Chondrocyte (in vitro differentiated cells): ENCODE measurements around the gene KCNT1. TPM values are rescaled to one million over a fixed set of nuclear protein-coding genes. Genes with fewer than 3 reads are reported as not detected.

Experiments used
- DNase-seq: peaks from one replicate; pipeline ENCODE4 v3.0.0; 2021; ENCODE audit warnings: mixed read lengths, low spot score
- H3K27ac Mint-ChIP-seq: one replicate; pipeline ENCODE4 v1.8.0; 2021; ENCODE audit warnings: mild to moderate bottlenecking, moderate library complexity, mixed read lengths; ENCODE audit not compliant: unreplicated experiment
- H3K27me3 Mint-ChIP-seq: 2 replicates; pipeline ENCODE4 v1.8.0; 2021; ENCODE audit warnings: low read depth, mixed read lengths
- H3K36me3 Mint-ChIP-seq: 2 replicates; pipeline ENCODE4 v1.8.0; 2021; ENCODE audit warnings: low read depth, mixed read lengths
- H3K4me1 Mint-ChIP-seq: 2 replicates; pipeline ENCODE4 v1.8.0; 2021; ENCODE audit warnings: low read depth, mild to moderate bottlenecking, mixed read lengths
- H3K4me3 Mint-ChIP-seq: one replicate; pipeline ENCODE4 v1.8.0; 2021; ENCODE audit warnings: mild to moderate bottlenecking, moderate library complexity, mixed read lengths; ENCODE audit not compliant: unreplicated experiment
- H3K9me3 Mint-ChIP-seq: 2 replicates; pipeline ENCODE4 v1.8.0; 2021; ENCODE audit warnings: low read depth, mixed read lengths
- total RNA-seq: library from RNA; stranded (reverse); gene quantifications from 3 replicates; pipeline ENCODE4 v1.2.1, GENCODE V29; 2021
- TF ChIP-seq, protein P1 (sequence below): fragments of 200-600 bp; sonication (generic); IDR thresholded peaks from 2 replicates; pipeline ENCODE4 v1.5.0; 2021; ENCODE audit warnings: antibody characterized with exemption, mild to moderate bottlenecking, moderate library complexity

Gene KCNT1
- total RNA-seq, 1 donor from 2014 or later: not detected

GRCh38 chr9:135743546-135744332 lies 41.8 kb downstream of the KCNT1 start:
- Mint-ChIP-seq H3K9me3 (no peaks in the 10 kb centered on the region), H3K4me1 (no peaks in the 10 kb centered on the region), H3K27me3 (peaks cover 3% of the 10 kb centered on the region), H3K27ac (no peak overlapping the region), H3K4me3 (no peak overlapping the region), H3K36me3 (peaks cover 1% of the 10 kb centered on the region)
- TF ChIP-seq, protein P1, sequence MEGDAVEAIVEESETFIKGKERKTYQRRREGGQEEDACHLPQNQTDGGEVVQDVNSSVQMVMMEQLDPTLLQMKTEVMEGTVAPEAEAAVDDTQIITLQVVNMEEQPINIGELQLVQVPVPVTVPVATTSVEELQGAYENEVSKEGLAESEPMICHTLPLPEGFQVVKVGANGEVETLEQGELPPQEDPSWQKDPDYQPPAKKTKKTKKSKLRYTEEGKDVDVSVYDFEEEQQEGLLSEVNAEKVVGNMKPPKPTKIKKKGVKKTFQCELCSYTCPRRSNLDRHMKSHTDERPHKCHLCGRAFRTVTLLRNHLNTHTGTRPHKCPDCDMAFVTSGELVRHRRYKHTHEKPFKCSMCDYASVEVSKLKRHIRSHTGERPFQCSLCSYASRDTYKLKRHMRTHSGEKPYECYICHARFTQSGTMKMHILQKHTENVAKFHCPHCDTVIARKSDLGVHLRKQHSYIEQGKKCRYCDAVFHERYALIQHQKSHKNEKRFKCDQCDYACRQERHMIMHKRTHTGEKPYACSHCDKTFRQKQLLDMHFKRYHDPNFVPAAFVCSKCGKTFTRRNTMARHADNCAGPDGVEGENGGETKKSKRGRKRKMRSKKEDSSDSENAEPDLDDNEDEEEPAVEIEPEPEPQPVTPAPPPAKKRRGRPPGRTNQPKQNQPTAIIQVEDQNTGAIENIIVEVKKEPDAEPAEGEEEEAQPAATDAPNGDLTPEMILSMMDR: no peak
- no peak for DNase-seq

DNA sequence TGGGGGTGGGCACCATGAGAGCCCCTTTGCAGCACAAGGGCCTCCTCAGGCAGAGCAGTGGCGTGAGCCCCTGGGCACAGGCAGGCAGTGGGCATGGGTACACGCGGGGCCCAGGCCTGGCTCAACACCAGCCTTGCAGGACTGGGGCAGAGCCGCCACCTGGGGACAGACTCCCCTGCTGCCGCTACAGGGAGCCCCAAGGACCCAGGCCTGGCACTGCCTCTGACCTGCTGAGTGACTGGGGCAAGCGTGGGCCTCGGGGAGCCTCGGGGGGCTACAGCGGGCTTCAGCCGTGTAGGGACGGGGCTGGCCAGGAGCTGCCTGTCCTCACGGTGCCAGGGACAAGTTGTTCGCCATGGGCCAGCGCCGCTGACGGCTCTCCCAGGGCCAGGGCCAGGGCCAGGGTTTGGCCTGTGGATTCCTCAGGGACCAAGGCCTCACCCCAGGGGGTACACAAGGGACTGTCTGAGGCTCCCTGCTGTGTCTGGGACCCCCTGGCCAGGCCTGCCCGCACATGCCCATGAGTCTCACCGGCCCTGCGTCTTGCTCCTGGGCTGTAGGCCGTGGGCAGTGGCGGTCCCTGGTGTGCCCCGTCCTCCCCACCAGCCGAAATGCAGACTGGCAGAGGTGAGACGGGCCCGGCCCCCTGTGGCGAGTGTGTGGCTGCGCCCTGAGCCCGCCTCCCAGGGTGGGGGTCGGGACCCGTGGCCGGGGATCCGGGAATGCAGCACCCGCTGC lies 42.5 kb downstream of the KCNT1 start:
- H3K27ac Mint-ChIP-seq: no peak overlapping the region
- no peaks in the 10 kb centered on the region for H3K4me1 Mint-ChIP-seq
- no peak for DNase-seq
- H3K9me3 Mint-ChIP-seq: no peaks in the 10 kb centered on the region
- H3K36me3 Mint-ChIP-seq: peaks cover 1% of the 10 kb centered on the region
- no peak overlapping the region for H3K4me3 Mint-ChIP-seq
- TF ChIP-seq, protein P1: no peak
- H3K27me3 Mint-ChIP-seq: peaks cover 2% of the 10 kb centered on the region

DNA sequence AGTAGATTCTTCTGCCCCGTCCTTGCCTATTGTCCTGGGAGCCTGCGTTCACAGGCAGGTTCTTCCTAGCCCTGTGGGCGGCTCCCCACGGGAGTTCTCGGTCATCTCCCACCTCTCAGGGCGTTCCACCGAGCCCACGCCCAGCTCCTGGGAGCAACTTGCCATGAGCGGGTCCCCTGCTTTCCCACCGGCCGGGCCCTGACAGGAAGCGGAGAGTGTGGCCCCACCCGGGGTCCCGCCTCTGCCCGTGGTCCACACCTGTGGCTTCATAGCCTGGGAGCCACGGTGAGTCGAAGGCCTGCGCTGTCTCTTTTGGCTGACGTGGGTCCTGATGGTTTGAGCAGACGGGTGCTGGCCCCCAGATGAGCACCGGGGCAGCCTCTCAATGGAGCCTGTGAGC lies 43.2 kb downstream of the KCNT1 start:
- Mint-ChIP-seq H3K4me3 (no peak overlapping the region), H3K27ac (no peak overlapping the region)

DNA sequence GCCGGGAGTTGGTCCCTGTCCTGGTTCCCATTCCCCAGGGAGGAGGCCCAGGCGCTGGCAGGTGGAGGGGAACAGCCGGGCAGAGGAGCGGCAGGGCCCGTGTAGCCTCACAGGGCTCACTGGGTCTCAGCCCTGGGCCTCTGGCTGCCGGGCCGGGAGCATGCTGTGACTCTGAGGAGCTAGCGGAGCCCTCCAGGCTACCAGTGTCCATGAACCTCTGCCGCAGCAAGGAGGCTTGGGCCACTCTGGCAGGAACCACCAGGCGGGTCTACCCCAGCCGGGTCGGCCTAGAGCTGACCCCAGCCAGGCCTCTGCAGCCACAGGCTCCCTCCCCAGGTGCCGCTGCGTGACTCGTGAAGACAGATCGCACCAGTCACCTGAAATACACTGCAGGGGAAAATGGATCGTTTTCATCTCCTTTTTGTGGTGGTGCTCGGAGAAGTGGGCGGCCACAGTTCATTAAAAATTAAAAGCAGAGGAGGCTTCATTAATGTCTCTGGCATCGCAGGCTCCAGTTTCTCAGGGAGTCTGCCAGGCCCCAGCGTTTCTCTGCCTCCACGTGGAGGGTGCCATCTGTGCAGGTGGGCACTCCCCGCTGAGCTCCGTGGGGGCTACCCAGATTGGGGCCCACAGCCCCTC lies 43.8 kb downstream of the KCNT1 start:
- no peaks in the 10 kb centered on the region for H3K4me1 Mint-ChIP-seq
- peaks cover 1% of the 10 kb centered on the region for H3K36me3 Mint-ChIP-seq
- no peak for DNase-seq
- TF ChIP-seq, protein P1: no peak
- H3K27me3 Mint-ChIP-seq: peaks cover 2% of the 10 kb centered on the region
- H3K9me3 Mint-ChIP-seq: no peaks in the 10 kb centered on the region
- no peak overlapping the region for H3K27ac Mint-ChIP-seq
- no peak overlapping the region for H3K4me3 Mint-ChIP-seq

More for the DNA sequence above, 43.2 kb downstream of the KCNT1 start:
- no peaks in the 10 kb centered on the region for H3K9me3 Mint-ChIP-seq
- TF ChIP-seq, protein P1: no peak
- no peak for DNase-seq
- peaks cover 1% of the 10 kb centered on the region for H3K36me3 Mint-ChIP-seq
- no peaks in the 10 kb centered on the region for H3K4me1 Mint-ChIP-seq
- H3K27me3 Mint-ChIP-seq: peaks cover 2% of the 10 kb centered on the region

- Mint-ChIP-seq H3K9me3 (no peaks in the 10 kb centered on the region), H3K27me3 (peaks cover 2% of the 10 kb centered on the region), H3K36me3 (peaks cover 1% of the 10 kb centered on the region), H3K27ac (no peak overlapping the region), H3K4me3 (no peak overlapping the region), H3K4me1 (no peaks in the 10 kb centered on the region)
- TF ChIP-seq, protein P1: no peak
- no peak for DNase-seq
These were observed 44.6 kb downstream of the KCNT1 start for GRCh38 chr9:135746565-135746964.
